TTC549 (cell line): Measurements from ENCODE around the gene NEMP2.

ENCODE experiments used
- FAIRE-seq: peaks from 2 replicates; lab custom pipeline; 2012; peaks lifted over from hg19 to GRCh38; lab: Jason Lieb, UNC

Gene NEMP2

GRCh38 chr2:190534310-190535120 is at the start of gene NEMP2:
Gene NEMP2 (minus strand): TSS chr2:190534722. CDS start chr2:190534655, 67 bp downstream.
- no peak for FAIRE-seq

GRCh38 chr2:190583507-190584337 is 49.2 kb upstream of the NEMP2 start:
- FAIRE-seq: no peak

GRCh38 chr2:190582736-190583506 is 48.4 kb upstream of the NEMP2 start:
- FAIRE-seq: no peak

GRCh38 chr2:190582019-190582418 is 47.5 kb upstream of the NEMP2 start:
- FAIRE-seq: no peak

GRCh38 chr2:190579915-190580846 is 45.7 kb upstream of the NEMP2 start:
- no peak for FAIRE-seq

- no peak for FAIRE-seq
Measured at GRCh38 chr2:190579058-190579410, 44.5 kb upstream of the NEMP2 start.

GRCh38 chr2:190578158-190579057 is 43.9 kb upstream of the NEMP2 start:
- no peak for FAIRE-seq

GRCh38 chr2:190576573-190576972 is 42.1 kb upstream of the NEMP2 start:
- no peak for FAIRE-seq

GRCh38 chr2:190575263-190575662 is 40.7 kb upstream of the NEMP2 start:
- no peak for FAIRE-seq

- FAIRE-seq: no peak
Measured at GRCh38 chr2:190574169-190574568, 39.6 kb upstream of the NEMP2 start.

- no peak for FAIRE-seq
Measured at GRCh38 chr2:190572246-190572645, 37.7 kb upstream of the NEMP2 start.

GRCh38 chr2:190571686-190572085 is 37.2 kb upstream of the NEMP2 start:
- FAIRE-seq: no peak

GRCh38 chr2:190570871-190571270 is 36.3 kb upstream of the NEMP2 start:
- FAIRE-seq: no peak

- no peak for FAIRE-seq
Measured at GRCh38 chr2:190569994-190570755, 35.7 kb upstream of the NEMP2 start.

- FAIRE-seq: no peak
Measured at GRCh38 chr2:190564838-190565237, 30.3 kb upstream of the NEMP2 start.

- FAIRE-seq: no peak
Measured at GRCh38 chr2:190563646-190564045, 29.1 kb upstream of the NEMP2 start.

GRCh38 chr2:190563109-190563508 is 28.6 kb upstream of the NEMP2 start:
- FAIRE-seq: no peak

- FAIRE-seq: no peak
Measured at GRCh38 chr2:190562121-190562520, 27.6 kb upstream of the NEMP2 start.

GRCh38 chr2:190561094-190561493 is 26.6 kb upstream of the NEMP2 start:
- no peak for FAIRE-seq
